Measurements from ENCODE around the gene MIPOL1.
"Not testable (repeated sequence)": the region's sequence is repeated elsewhere in the genome, so short reads cannot be mapped to it uniquely, and the experiment has no call there.

The MIPOL1 gene, protein sequence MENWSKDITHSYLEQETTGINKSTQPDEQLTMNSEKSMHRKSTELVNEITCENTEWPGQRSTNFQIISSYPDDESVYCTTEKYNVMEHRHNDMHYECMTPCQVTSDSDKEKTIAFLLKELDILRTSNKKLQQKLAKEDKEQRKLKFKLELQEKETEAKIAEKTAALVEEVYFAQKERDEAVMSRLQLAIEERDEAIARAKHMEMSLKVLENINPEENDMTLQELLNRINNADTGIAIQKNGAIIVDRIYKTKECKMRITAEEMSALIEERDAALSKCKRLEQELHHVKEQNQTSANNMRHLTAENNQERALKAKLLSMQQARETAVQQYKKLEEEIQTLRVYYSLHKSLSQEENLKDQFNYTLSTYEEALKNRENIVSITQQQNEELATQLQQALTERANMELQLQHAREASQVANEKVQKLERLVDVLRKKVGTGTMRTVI

DNA sequence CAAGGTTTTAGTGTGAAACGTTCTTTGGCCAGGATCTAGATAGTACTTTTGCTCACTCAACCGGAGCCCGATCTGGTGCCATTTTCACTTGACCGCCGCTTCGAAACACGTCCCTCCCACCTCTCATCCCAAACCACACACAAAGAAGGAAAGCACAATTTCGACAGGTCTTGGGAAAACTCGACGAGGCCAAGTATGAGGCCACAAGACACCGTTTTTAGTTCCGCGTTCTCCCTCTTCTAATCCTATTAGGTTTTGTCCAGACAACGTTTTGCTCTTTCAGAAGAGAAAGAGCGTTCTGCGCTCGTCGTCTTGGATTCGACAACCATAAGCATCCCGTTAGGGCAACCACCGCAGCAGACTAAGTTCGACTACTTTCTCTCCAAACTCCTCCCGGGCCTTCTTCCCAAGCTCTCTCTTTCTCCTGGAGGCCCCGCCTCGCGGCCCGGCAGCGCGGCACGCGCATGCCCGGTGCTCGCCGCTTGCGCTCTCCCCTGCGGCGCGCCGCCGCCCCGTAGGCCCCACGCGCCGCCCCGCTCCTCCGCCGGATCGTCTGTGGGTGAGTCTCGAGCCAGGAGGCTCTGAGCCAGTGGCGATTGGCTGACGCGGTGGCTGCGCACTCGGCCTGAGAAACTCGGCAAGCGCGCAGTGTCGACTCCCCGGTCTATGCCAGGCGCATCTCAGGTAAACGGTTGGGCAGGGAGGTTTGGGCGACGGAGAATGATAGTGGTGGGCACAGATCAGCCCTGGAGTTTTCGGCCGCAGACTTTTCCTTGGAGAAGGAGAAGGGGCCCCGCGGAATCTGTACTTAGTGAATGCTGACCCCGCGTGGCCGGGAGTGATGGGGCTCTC, at the start of gene MIPOL1:
Gene MIPOL1, plus strand, starts transcription at position 517 of the 852 bp plus-strand sequence. CDS start 49,952 bp downstream, outside the sequence.
- Mint-ChIP-seq H3K4me1 (peaks cover 45% of the 10 kb centered on the region), H3K36me3 (ENCODE audit: low read depth) (peaks cover 6% of the 10 kb centered on the region), H3K9me3 (peaks cover 5% of the 10 kb centered on the region), H3K27me3 (ENCODE audit: low read depth, poor library complexity) (no peaks in the 10 kb centered on the region), H3K4me3 (peak within 1 kb of the TSS; percentile 89), H3K27ac (peak within 1 kb of the TSS; percentile 97)
- TF ChIP-seq, protein P1, sequence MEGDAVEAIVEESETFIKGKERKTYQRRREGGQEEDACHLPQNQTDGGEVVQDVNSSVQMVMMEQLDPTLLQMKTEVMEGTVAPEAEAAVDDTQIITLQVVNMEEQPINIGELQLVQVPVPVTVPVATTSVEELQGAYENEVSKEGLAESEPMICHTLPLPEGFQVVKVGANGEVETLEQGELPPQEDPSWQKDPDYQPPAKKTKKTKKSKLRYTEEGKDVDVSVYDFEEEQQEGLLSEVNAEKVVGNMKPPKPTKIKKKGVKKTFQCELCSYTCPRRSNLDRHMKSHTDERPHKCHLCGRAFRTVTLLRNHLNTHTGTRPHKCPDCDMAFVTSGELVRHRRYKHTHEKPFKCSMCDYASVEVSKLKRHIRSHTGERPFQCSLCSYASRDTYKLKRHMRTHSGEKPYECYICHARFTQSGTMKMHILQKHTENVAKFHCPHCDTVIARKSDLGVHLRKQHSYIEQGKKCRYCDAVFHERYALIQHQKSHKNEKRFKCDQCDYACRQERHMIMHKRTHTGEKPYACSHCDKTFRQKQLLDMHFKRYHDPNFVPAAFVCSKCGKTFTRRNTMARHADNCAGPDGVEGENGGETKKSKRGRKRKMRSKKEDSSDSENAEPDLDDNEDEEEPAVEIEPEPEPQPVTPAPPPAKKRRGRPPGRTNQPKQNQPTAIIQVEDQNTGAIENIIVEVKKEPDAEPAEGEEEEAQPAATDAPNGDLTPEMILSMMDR (IDR thresholded peaks at IDR 0.05), result no peak
- DNase-seq, result peak; percentile 81

DNA sequence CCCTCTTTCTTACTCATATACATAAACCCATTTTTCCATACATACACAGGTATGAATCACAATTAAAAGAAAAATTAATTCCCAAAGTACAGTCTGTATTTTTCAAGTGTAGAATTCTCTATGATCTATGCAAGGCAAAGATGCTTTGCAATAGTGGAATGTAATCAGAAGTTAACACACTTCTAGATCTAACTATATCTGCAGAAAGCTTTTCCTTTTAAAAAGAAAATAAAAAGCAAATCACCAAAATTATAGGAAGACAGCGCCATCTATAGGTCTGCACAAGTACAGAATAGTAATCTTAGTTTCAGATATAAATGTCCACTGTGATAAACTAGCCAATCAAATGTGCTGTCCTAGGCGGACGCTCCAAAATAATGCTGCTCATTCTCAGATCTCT, 47.3 kb upstream of the MIPOL1 start:
- peaks cover 9% of the 10 kb centered on the region for H3K4me1 Mint-ChIP-seq
- peak; percentile 17 for DNase-seq
- H3K27me3 Mint-ChIP-seq (ENCODE audit: low read depth, poor library complexity), result peaks cover 4% of the 10 kb centered on the region
- TF ChIP-seq, protein P1 (IDR thresholded peaks at IDR 0.05), result peak; percentile 83
- H3K27ac Mint-ChIP-seq, result no peak overlapping the region
- peaks cover 16% of the 10 kb centered on the region for H3K36me3 Mint-ChIP-seq (ENCODE audit: low read depth)
- H3K9me3 Mint-ChIP-seq, result peaks cover 22% of the 10 kb centered on the region
- no peak overlapping the region for H3K4me3 Mint-ChIP-seq

DNA sequence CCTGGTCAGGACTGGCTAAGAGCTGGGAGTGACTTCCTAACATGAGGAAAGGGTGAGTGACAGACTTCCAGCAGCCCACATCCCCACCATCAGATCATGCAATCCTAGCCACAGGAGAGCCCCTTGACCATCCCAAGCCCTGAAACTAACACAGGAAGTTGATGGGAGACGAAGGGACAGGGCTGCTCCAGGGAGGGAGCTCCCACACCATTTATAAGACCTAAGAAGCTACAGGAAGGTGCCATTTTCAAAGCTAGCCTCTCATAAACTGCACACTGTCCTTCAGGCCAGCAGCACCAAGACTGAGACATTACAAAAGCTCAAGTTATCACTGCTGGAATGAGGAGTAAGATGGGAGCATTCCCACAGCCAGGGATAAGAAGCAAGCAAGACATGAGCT, 44.7 kb upstream of the MIPOL1 start:
- Mint-ChIP-seq H3K4me1 (no peaks in the 10 kb centered on the region), H3K27me3 (ENCODE audit: low read depth, poor library complexity) (peaks cover 7% of the 10 kb centered on the region), H3K27ac (no peak overlapping the region), H3K36me3 (ENCODE audit: low read depth) (peaks cover 16% of the 10 kb centered on the region), H3K4me3 (no peak overlapping the region), H3K9me3 (peaks cover 45% of the 10 kb centered on the region)
- DNase-seq, result no peak
- TF ChIP-seq, protein P1 (IDR thresholded peaks at IDR 0.05), result no peak

DNA sequence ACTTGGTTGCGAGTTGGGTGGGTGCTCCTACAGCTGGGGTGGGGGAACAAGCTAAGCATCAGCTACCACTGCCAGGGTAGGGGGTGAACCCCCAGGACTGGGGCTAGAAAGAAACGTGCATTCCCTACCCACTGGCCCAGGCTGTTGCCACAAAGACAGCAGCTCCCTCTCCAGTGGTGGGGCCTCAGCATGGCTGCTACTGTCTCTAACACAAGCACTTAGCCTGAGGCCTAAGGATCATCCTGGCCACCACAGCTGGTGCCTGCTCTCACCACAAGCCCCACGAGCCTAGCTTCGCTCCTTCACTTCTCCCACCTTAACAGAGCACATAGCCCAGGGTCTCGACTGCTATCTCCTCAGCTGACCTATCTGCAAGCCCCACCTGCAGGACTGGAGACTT, 44.3 kb upstream of the MIPOL1 start:
- no peak overlapping the region for H3K4me3 Mint-ChIP-seq
- DNase-seq, result no peak
- H3K4me1 Mint-ChIP-seq, result no peaks in the 10 kb centered on the region
- no peak overlapping the region for H3K27ac Mint-ChIP-seq
- TF ChIP-seq, protein P1 (IDR thresholded peaks at IDR 0.05), result no peak
- peaks cover 16% of the 10 kb centered on the region for H3K36me3 Mint-ChIP-seq (ENCODE audit: low read depth)
- peaks cover 7% of the 10 kb centered on the region for H3K27me3 Mint-ChIP-seq (ENCODE audit: low read depth, poor library complexity)
- peaks cover 50% of the 10 kb centered on the region for H3K9me3 Mint-ChIP-seq

DNA sequence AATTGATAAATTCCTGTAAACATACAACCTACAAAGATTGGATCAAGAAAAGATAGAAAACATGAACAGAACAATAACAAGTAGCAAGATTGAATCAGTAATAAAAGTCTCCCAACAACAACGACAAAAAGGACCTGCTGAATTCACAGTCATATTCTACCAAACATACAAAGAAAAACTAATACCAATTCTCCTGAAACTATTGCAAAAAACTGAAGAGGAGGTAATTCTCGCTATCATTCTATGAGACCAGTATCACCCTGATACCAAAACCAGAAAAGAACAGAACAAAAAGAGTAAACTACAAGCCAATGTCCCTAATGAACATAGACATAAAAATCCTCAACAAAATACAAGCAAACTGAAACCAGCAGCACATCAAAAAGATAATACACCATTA, 39.8 kb upstream of the MIPOL1 start:
- no peak for DNase-seq
- Mint-ChIP-seq H3K4me1 (no peaks in the 10 kb centered on the region), H3K4me3 (no peak overlapping the region), H3K27ac (no peak overlapping the region), H3K27me3 (ENCODE audit: low read depth, poor library complexity) (peaks cover 7% of the 10 kb centered on the region), H3K9me3 (peaks cover 84% of the 10 kb centered on the region), H3K36me3 (ENCODE audit: low read depth) (peaks cover 41% of the 10 kb centered on the region)
- TF ChIP-seq, protein P1 (IDR thresholded peaks at IDR 0.05), result no peak

DNA sequence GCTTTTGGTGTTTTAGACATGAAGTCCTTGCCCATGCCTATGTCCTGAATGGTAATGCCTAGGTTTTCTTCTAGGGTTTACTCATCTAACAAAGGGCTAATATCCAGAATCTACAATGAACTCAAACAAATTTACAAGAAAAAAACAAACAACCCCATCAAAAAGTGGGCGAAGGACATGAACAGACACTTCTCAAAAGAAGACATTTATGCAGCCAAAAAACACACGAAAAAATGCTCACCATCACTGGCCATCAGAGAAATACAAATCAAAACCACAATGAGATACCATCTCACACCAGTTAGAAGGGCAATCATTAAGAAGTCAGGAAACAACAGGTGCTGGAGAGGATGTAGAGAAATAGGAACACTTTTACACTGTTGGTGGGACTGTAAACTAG, 35.4 kb upstream of the MIPOL1 start:
- H3K4me1 Mint-ChIP-seq; H3K27me3 Mint-ChIP-seq (ENCODE audit: low read depth, poor library complexity); H3K27ac Mint-ChIP-seq; DNase-seq; H3K4me3 Mint-ChIP-seq: not testable (repeated sequence)
- H3K36me3 Mint-ChIP-seq (ENCODE audit: low read depth), result peaks cover 24% of the 10 kb centered on the region
- H3K9me3 Mint-ChIP-seq, result peaks cover 47% of the 10 kb centered on the region
